HCT116 (cell line): ENCODE data around the gene MAP3K3. TPM values are rescaled to one million over a fixed set of nuclear protein-coding genes. Genes with fewer than 3 reads are reported as not detected.

Source experiments
- ATAC-seq: fragments of 200-7000 bp; cut with Tn5 transposase; 2 replicates; pipeline ENCODE4 v1.9.1; 2020; ENCODE audit warnings: mild to moderate bottlenecking, moderate library complexity
- BruUV-seq: library from RNA; stranded (reverse); fragments of 400-500 nt; replicated peaks from 2 replicates; lab custom pipeline; 2021; lab: Mats Ljungman, UMichigan
- CTCF ChIA-PET: fragments of 300-600 bp; sonication (Branson Sonifier 250); formaldehyde crosslinking; loops from one replicate; lab custom pipeline; 2021; ENCODE audit warnings: antibody characterized with exemption; lab: Charles Lee
- POLR2A ChIA-PET: fragments of 300-600, 350-600 bp; sonication (Branson Sonifier 250); formaldehyde crosslinking; loops from one replicate; lab custom pipeline; 2021; ENCODE audit warnings: antibody characterized with exemption; lab: Charles Lee
- RAD21 ChIA-PET, 2 experiments: fragments of 300-600 bp; sonication (Branson Sonifier 250); formaldehyde crosslinking; loops; one replicate each; lab custom pipeline; 2023; ENCODE audit warnings: low total read pairs in 2 of 2; ENCODE audit not compliant: uncharacterized antibody in 2 of 2, unreplicated experiment in 2 of 2, low non-redundant PET in 1 of 2; lab: Charles Lee
- DNase-seq: peaks from one replicate; pipeline ENCODE4 v3.0.0-alpha.2; 2010; ENCODE audit warnings: low read depth, low spot score
- H2AFZ ChIP-seq: fragments of 200-600 bp; shearing (Covaris generic), sonication (generic); 2 replicates; pipeline ENCODE4 v1.6.1; 2017; ENCODE audit warnings: low read depth, mixed run types, mixed read lengths, antibody characterized with exemption, low read length; ENCODE audit not compliant: poor library complexity, severe bottlenecking
- H3K27ac ChIP-seq: 2 replicates; pipeline ENCODE4 v1.5.1; 2012; ENCODE audit warnings: low read depth, low read length
- H3K27me3 ChIP-seq: fragments of 200-600 bp; sonication (generic); 2 replicates; pipeline ENCODE4 v1.6.1; 2016; ENCODE audit warnings: mixed run types, low read length, mixed read lengths; ENCODE audit not compliant: insufficient read depth
- H3K36me3 ChIP-seq, 2 experiments: fragments of 200-500 bp in 1 of 2; fragments of 200-600 bp in 1 of 2; sonication (Bioruptor generic) in 1 of 2; sonication (generic) in 1 of 2; 2 replicates each; pipeline versions ENCODE4 v1.5.1 to v1.6.1; 2014 to 2016; ENCODE audit warnings: low read length in 2 of 2, inconsistent platforms in 1 of 2, mixed read lengths in 1 of 2, mixed run types in 1 of 2; ENCODE audit not compliant: insufficient read depth in 2 of 2, control insufficient read depth in 1 of 2
- H3K4me1 ChIP-seq, 2 experiments: fragments of 200-600 bp in 1 of 2; sonication (generic) in 1 of 2; 2 replicates each; pipeline versions ENCODE4 v1.5.1 to v1.6.1; 2012 to 2017; ENCODE audit warnings: low read length in 2 of 2, inconsistent platforms in 1 of 2, mild to moderate bottlenecking in 1 of 2, mixed read lengths in 1 of 2, mixed run types in 1 of 2, moderate library complexity in 1 of 2; ENCODE audit not compliant: insufficient read depth in 2 of 2, control insufficient read depth in 1 of 2
- H3K4me2 ChIP-seq: fragments of 200-600 bp; sonication (generic); 2 replicates; pipeline ENCODE4 v1.6.1; 2017; ENCODE audit warnings: mixed run types, low read length, mixed read lengths
- H3K4me3 ChIP-seq, 2 experiments: fragments of 200-600 bp in 1 of 2; sonication (generic) in 1 of 2; replicated peaks in 1 of 2; 2 replicates each; pipeline ENCODE4 v1.5.1; 2011 to 2016; ENCODE audit warnings: low read length in 2 of 2, control low read depth in 1 of 2, low read depth in 1 of 2, mild to moderate bottlenecking in 1 of 2, mixed read lengths in 1 of 2, mixed run types in 1 of 2
- H3K79me2 ChIP-seq: fragments of 200-600 bp; sonication (generic); 2 replicates; pipeline ENCODE4 v1.6.1; 2017; ENCODE audit warnings: mild to moderate bottlenecking, mixed run types, low read length, moderate library complexity, mixed read lengths; ENCODE audit not compliant: insufficient read depth
- H3K9ac ChIP-seq: fragments of 200-600 bp; sonication (generic); 2 replicates; pipeline ENCODE4 v1.6.1; 2016; ENCODE audit warnings: low read length, mixed read lengths
- H3K9me2 ChIP-seq: fragments of 200-600 bp; sonication (generic), shearing (Covaris generic); 2 replicates; pipeline ENCODE4 v1.6.1; 2017; ENCODE audit warnings: mixed run types, mild to moderate bottlenecking, moderate library complexity; ENCODE audit not compliant: insufficient read depth
- H3K9me3 ChIP-seq, 2 experiments: fragments of 200-500 bp in 1 of 2; fragments of 200-600 bp in 1 of 2; sonication (Bioruptor generic) in 1 of 2; sonication (generic) in 1 of 2; 2 replicates each; pipeline ENCODE4 v1.6.1; 2014 to 2017; ENCODE audit warnings: low read length in 2 of 2, mixed read lengths in 2 of 2, inconsistent platforms in 1 of 2, low read depth in 1 of 2, mild to moderate bottlenecking in 1 of 2, mixed run types in 1 of 2, moderate library complexity in 1 of 2; ENCODE audit not compliant: control insufficient read depth in 1 of 2, insufficient read depth in 1 of 2
- H4K20me1 ChIP-seq: fragments of 200-600 bp; sonication (generic), shearing (Covaris generic); 2 replicates; pipeline ENCODE4 v1.6.1; 2017; ENCODE audit warnings: mixed run types, mild to moderate bottlenecking, moderate library complexity; ENCODE audit not compliant: insufficient read depth
- CBX3 ChIP-seq: IDR thresholded peaks from 2 replicates; pipeline ENCODE4 v1.6.1; 2012; ENCODE audit warnings: low read depth
- CEBPB ChIP-seq: IDR thresholded peaks from 2 replicates; pipeline ENCODE4 v1.6.1; 2012; ENCODE audit warnings: low read depth
- EGR1 ChIP-seq: IDR thresholded peaks from 2 replicates; pipeline ENCODE4 v1.6.1; 2012; ENCODE audit warnings: low read depth
- ELF1 ChIP-seq: IDR thresholded peaks from 2 replicates; pipeline ENCODE4 v1.6.1; 2012; ENCODE audit warnings: low read depth, borderline replicate concordance
- FOSL1 ChIP-seq: IDR thresholded peaks from 2 replicates; pipeline ENCODE4 v1.6.1; 2012; ENCODE audit warnings: low read depth
- JUND ChIP-seq: IDR thresholded peaks from 2 replicates; pipeline ENCODE4 v1.6.1; 2012
- POLR2A ChIP-seq: IDR thresholded peaks from 2 replicates; pipeline ENCODE4 v1.7.0; 2011; ENCODE audit warnings: borderline replicate concordance; ENCODE audit not compliant: insufficient read depth, insufficient read length; ENCODE audit errors: extremely low read depth
- POLR2AphosphoS5 ChIP-seq: IDR thresholded peaks from 2 replicates; pipeline ENCODE4 v1.6.1; 2011; ENCODE audit warnings: mild to moderate bottlenecking, low read depth, low read length, moderate library complexity
- RAD21 ChIP-seq: IDR thresholded peaks from 2 replicates; pipeline ENCODE4 v1.6.1; 2012; ENCODE audit warnings: low read depth, mild to moderate bottlenecking
- SP1 ChIP-seq: IDR thresholded peaks from 2 replicates; pipeline ENCODE4 v1.6.1; 2012; ENCODE audit warnings: low read depth
- TCF7L2 ChIP-seq: IDR thresholded peaks from 2 replicates; pipeline ENCODE4 v1.7.0; 2011; ENCODE audit warnings: borderline replicate concordance, inconsistent platforms; ENCODE audit not compliant: insufficient read depth, insufficient read length; ENCODE audit errors: extremely low read depth
- YY1 ChIP-seq: IDR thresholded peaks from 2 replicates; pipeline ENCODE4 v1.6.1; 2011; ENCODE audit warnings: low read length, low read depth, moderate library complexity, mild to moderate bottlenecking; ENCODE audit not compliant: insufficient replicate concordance; ENCODE audit errors: extremely low read depth
- ZNF274 ChIP-seq: fragments of 200-500 bp; sonication (Bioruptor generic); IDR thresholded peaks from 2 replicates; pipeline ENCODE4 v1.6.1; 2014; ENCODE audit warnings: mild to moderate bottlenecking, low read depth, low read length, inconsistent platforms
- intact Hi-C: fragments of 100-400 bp; cut with micrococcal nuclease; formaldehyde crosslinking; loops from 2 replicates; pipeline ENCODE4 v1.10.0; 2022
- total RNA-seq: library from RNA; stranded (reverse); gene quantifications from one replicate; pipeline ENCODE4 v1.2.1, GENCODE V29; 2021; ENCODE audit not compliant: unreplicated experiment
- TF ChIP-seq, protein P1 (sequence below): IDR thresholded peaks from 2 replicates; pipeline ENCODE4 v1.6.1; 2012
- TF ChIP-seq, protein P2 (sequence below): IDR thresholded peaks from 2 replicates; pipeline ENCODE4 v1.6.1; 2011; ENCODE audit warnings: mild to moderate bottlenecking, low read length, moderate library complexity; ENCODE audit not compliant: insufficient replicate concordance; ENCODE audit errors: extremely low read depth
- TF ChIP-seq, protein P3 (sequence below): IDR thresholded peaks from 2 replicates; pipeline ENCODE4 v1.6.1; 2012

MAP3K3 gene
- total RNA-seq, 1 experiment from 2014 or later: 18.5 TPM

DNA sequence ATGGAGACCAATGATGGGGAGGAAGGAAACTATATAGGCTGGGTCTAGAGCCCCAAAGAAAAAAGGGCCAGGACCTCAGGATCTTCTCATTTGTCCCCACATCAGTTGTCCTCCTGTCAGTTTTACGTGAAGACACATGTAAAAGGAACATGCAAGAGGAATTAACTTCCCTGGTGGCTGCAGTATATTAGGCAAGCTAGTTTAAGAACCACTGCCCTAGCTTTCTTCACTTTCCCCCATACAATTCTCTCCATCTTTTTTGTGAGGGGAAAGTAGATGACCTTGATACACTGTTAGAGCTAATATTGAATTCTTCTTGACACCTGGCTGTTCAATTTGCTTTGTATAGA is 2.3 kb downstream of the MAP3K3 start:
- H3K27ac ChIP-seq: no peak overlapping the region
- H3K27me3 ChIP-seq: no peaks in the 10 kb centered on the region
- peaks cover 14% of the 10 kb centered on the region for H3K79me2 ChIP-seq
- ChIA-PET RAD21 (no interaction called here), POLR2A (no interaction called here), CTCF (no interaction called here)
- H3K4me3 ChIP-seq: no peak overlapping the region
- no peak overlapping the region for H3K4me2 ChIP-seq
- H4K20me1 ChIP-seq: no peaks in the 10 kb centered on the region
- intact Hi-C loops: loop anchor here (5.0 kb wide), 1 partner anchor 218 kb away; the partner anchor contains the start of gene SMARCD2
- H3K9me3 ChIP-seq: no peaks in the 10 kb centered on the region
- H3K9me2 ChIP-seq: no peaks in the 10 kb centered on the region
- H3K4me1 ChIP-seq: peaks cover 12 to 18% of the 10 kb centered on the region in 2 experiments; a peak in 3 of 4 replicates
- H2AFZ ChIP-seq: no peak overlapping the region
- no peak for TF ChIP-seq TCF7L2
- no peak for TF ChIP-seq JUND
- no peak for TF ChIP-seq RAD21
- TF ChIP-seq CEBPB: no peak
- no peak for TF ChIP-seq FOSL1
- TF ChIP-seq CBX3: no peak
- no peak for TF ChIP-seq YY1
- TF ChIP-seq, protein P1, sequence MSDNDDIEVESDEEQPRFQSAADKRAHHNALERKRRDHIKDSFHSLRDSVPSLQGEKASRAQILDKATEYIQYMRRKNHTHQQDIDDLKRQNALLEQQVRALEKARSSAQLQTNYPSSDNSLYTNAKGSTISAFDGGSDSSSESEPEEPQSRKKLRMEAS: no peak
- TF ChIP-seq, protein P2, sequence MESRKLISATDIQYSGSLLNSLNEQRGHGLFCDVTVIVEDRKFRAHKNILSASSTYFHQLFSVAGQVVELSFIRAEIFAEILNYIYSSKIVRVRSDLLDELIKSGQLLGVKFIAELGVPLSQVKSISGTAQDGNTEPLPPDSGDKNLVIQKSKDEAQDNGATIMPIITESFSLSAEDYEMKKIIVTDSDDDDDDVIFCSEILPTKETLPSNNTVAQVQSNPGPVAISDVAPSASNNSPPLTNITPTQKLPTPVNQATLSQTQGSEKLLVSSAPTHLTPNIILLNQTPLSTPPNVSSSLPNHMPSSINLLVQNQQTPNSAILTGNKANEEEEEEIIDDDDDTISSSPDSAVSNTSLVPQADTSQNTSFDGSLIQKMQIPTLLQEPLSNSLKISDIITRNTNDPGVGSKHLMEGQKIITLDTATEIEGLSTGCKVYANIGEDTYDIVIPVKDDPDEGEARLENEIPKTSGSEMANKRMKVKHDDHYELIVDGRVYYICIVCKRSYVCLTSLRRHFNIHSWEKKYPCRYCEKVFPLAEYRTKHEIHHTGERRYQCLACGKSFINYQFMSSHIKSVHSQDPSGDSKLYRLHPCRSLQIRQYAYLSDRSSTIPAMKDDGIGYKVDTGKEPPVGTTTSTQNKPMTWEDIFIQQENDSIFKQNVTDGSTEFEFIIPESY: no peak
- TF ChIP-seq, protein P3, sequence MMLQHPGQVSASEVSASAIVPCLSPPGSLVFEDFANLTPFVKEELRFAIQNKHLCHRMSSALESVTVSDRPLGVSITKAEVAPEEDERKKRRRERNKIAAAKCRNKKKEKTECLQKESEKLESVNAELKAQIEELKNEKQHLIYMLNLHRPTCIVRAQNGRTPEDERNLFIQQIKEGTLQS: no peak
- TF ChIP-seq POLR2A: no peak
- TF ChIP-seq ZNF274: no peak
- TF ChIP-seq POLR2AphosphoS5: no peak
- TF ChIP-seq ELF1: no peak
- no peak for TF ChIP-seq EGR1
- no peak for TF ChIP-seq SP1
- TF ChIP-seq, all 23 proteins: peak for 0
- BruUV-seq: no TSS peak
- Histone ChIP-seq H3K9ac (no peak overlapping the region), H3K36me3 (no peaks in the 10 kb centered on the region)
- DNase-seq: no peak
- no peak for ATAC-seq
